ENCODE measurements around the gene RPS4Y1. TPM values are rescaled to one million over a fixed set of nuclear protein-coding genes. Genes with fewer than 3 reads are reported as not detected.

The RPS4Y1 gene
- total and polyA plus RNA-seq, 2 of the 4 experiments (the other 2 are of a cell fraction): not detected

DNA sequence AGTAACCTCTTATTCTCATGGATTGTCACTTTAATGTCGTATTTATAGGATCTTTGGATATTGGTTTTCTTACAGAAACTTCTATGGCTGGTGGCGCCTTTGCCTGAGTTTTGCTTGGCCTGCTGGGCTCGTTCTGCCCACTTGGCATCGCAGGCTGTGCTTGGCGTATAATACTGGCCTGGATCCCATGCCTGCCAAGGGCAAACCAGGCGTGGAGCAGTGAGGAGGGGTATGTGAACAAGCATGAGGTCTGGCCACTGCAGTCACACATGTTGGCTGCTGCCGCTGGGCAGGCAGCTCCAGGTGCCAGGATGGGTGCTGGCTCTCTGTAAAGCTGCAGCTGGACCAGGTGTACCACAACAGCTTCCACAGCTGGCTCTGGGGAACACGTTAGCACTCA, 26.1 kb downstream of the RPS4Y1 start:
- no peaks in the 10 kb centered on the region for H3K9me1 ChIP-seq (ENCODE audit: insufficient read depth, low read length)
- no peak overlapping the region for H3K56ac ChIP-seq (ENCODE audit: extremely low read depth, insufficient read depth, low read length)
- POLR2A ChIA-PET (ENCODE audit: unreplicated experiment): no interaction called here
- H3K4me2 ChIP-seq (ENCODE audit: low read depth, low read length): no peak overlapping the region
- no peak overlapping the region for H2AFZ ChIP-seq (replicated peaks; ENCODE audit: low read length, poor library complexity)
- ATAC-seq (ENCODE audit: low read depth) (no peak), DNase-seq (no peak)
- H2BK120ac ChIP-seq (ENCODE audit: low read depth, low read length): no peak overlapping the region
- H3K27me3 ChIP-seq (ENCODE audit: control insufficient read depth, insufficient read depth, low read length): no peaks in the 10 kb centered on the region
- BruUV-seq (replicated peaks): no TSS peak
- intact Hi-C loops (cut with micrococcal nuclease) (no loop called here), in situ Hi-C loops (cut with MboI; ENCODE audit: low sequenced_read_pairs) (no loop called here), dilution Hi-C loops (cut with HindIII; ENCODE audit: low sequenced_read_pairs, unreplicated experiment) (no loop called here)
- H3K9ac ChIP-seq (ENCODE audit: low read depth, low read length): no peak overlapping the region
- H3K23ac ChIP-seq (ENCODE audit: low read depth, low read length): no peak overlapping the region
- no peaks in the 10 kb centered on the region for H3K36me3 ChIP-seq (ENCODE audit: control insufficient read depth, insufficient read depth, low read length)
- H2AK9ac ChIP-seq (replicated peaks; ENCODE audit: low read depth, low read length, poor library complexity): no peak overlapping the region
- H3K4ac ChIP-seq (ENCODE audit: low read depth, low read length): no peak overlapping the region
- H3K4me1 ChIP-seq (ENCODE audit: control insufficient read depth, insufficient read depth, low read length): no peaks in the 10 kb centered on the region
- CTCF ChIA-PET: no interaction called here
- H2BK5ac ChIP-seq (ENCODE audit: low read depth, low read length, poor library complexity, severe bottlenecking): no peak overlapping the region
- no peak overlapping the region for H3K14ac ChIP-seq (replicated peaks; ENCODE audit: low read depth, low read length)
- H2BK20ac ChIP-seq (ENCODE audit: low read depth, low read length): no peak overlapping the region
- no peaks in the 10 kb centered on the region for H4K20me1 ChIP-seq (ENCODE audit: insufficient read depth, low read length)
- H2BK15ac ChIP-seq (ENCODE audit: low read depth, low read length): no peak overlapping the region
- no peak overlapping the region for H4K5ac ChIP-seq (ENCODE audit: low read depth, low read length)
- H3K9me3 ChIP-seq (ENCODE audit: control insufficient read depth, insufficient read depth, low read length): no peaks in the 10 kb centered on the region
- no peak overlapping the region for H4K91ac ChIP-seq (ENCODE audit: insufficient read depth, low read depth, low read length)
- H3K27ac ChIP-seq (ENCODE audit: insufficient read depth, low read length): no peak overlapping the region
- no peak overlapping the region for H3K18ac ChIP-seq (ENCODE audit: low read depth, low read length)
- no peak overlapping the region for H2AK5ac ChIP-seq (ENCODE audit: low read depth, low read length)
- TF ChIP-seq RAD21 (IDR thresholded peaks at IDR 0.05; ENCODE audit: low read length): no peak
- no peak for TF ChIP-seq RCOR1 (IDR thresholded peaks at IDR 0.05; ENCODE audit: insufficient replicate concordance, low read length)
- no peak for TF ChIP-seq FOS (IDR thresholded peaks at IDR 0.05; ENCODE audit: low read depth, low read length)
- TF ChIP-seq, protein P1, sequence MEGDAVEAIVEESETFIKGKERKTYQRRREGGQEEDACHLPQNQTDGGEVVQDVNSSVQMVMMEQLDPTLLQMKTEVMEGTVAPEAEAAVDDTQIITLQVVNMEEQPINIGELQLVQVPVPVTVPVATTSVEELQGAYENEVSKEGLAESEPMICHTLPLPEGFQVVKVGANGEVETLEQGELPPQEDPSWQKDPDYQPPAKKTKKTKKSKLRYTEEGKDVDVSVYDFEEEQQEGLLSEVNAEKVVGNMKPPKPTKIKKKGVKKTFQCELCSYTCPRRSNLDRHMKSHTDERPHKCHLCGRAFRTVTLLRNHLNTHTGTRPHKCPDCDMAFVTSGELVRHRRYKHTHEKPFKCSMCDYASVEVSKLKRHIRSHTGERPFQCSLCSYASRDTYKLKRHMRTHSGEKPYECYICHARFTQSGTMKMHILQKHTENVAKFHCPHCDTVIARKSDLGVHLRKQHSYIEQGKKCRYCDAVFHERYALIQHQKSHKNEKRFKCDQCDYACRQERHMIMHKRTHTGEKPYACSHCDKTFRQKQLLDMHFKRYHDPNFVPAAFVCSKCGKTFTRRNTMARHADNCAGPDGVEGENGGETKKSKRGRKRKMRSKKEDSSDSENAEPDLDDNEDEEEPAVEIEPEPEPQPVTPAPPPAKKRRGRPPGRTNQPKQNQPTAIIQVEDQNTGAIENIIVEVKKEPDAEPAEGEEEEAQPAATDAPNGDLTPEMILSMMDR (conservative IDR thresholded peaks at IDR 0.05; ENCODE audit: low read depth, low read length): no peak
- TF ChIP-seq NFE2L2 (IDR thresholded peaks at IDR 0.05; ENCODE audit: low read depth, low read length): no peak
- TF ChIP-seq MXI1 (IDR thresholded peaks at IDR 0.05; ENCODE audit: borderline replicate concordance, low read depth, low read length): no peak
- no peak for TF ChIP-seq CEBPB (IDR thresholded peaks at IDR 0.05; ENCODE audit: low read depth, low read length)
- no peak for TF ChIP-seq MAZ (IDR thresholded peaks at IDR 0.05; ENCODE audit: borderline replicate concordance, low read depth, low read length)
- TF ChIP-seq RFX5 (IDR thresholded peaks at IDR 0.05; ENCODE audit: low read depth, low read length): no peak
- TF ChIP-seq, protein P2, sequence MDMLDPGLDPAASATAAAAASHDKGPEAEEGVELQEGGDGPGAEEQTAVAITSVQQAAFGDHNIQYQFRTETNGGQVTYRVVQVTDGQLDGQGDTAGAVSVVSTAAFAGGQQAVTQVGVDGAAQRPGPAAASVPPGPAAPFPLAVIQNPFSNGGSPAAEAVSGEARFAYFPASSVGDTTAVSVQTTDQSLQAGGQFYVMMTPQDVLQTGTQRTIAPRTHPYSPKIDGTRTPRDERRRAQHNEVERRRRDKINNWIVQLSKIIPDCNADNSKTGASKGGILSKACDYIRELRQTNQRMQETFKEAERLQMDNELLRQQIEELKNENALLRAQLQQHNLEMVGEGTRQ (IDR thresholded peaks at IDR 0.05; ENCODE audit: low read depth, low read length): no peak
- no peak for TF ChIP-seq BHLHE40 (IDR thresholded peaks at IDR 0.05; ENCODE audit: low read depth, low read length)
- no peak for TF ChIP-seq CHD1 (IDR thresholded peaks at IDR 0.05; ENCODE audit: low read depth, low read length)
- H3K79me1 ChIP-seq (ENCODE audit: low read depth in 1 of 2, low read length in 2 of 2): no peaks in the 10 kb centered on the region
- no peak overlapping the region for H4K8ac ChIP-seq (ENCODE audit: low read depth in 2 of 2, low read length in 2 of 2)
- WGBS, 2 experiments (ENCODE audit: extremely low coverage in 2 of 2, insufficient read length in 1 of 2): no CpG with 5 or more reads among the region's 8 CpGs
- no peak overlapping the region for H3K4me3 ChIP-seq (ENCODE audit: insufficient read depth, low read depth, low read length)
